PFSK-1 (cell line): ENCODE results near the gene CPSF3.

Source experiments
- FOXP2 ChIP-seq: optimal IDR thresholded peaks from 2 replicates; pipeline ENCODE3; 2011; ENCODE audit warnings: borderline replicate concordance, control low read depth, inconsistent platforms; ENCODE audit not compliant: insufficient read depth; ENCODE audit errors: extremely low read length, extremely low read depth
- POLR2AphosphoS5 ChIP-seq: IDR thresholded peaks from 2 replicates; pipeline ENCODE4 v1.6.1; 2012; ENCODE audit warnings: low read depth, mild to moderate bottlenecking, control low read depth, low read length, moderate library complexity
- REST ChIP-seq, 2 experiments: IDR thresholded peaks; 2 replicates each; pipeline versions ENCODE4 v1.6.1 to v1.8.0; 2011 to 2012; ENCODE audit warnings: low read depth in 2 of 2, low read length in 2 of 2, control low read depth in 1 of 2, inconsistent platforms in 1 of 2, mild to moderate bottlenecking in 1 of 2, moderate library complexity in 1 of 2; ENCODE audit not compliant: insufficient read depth in 1 of 2
- SIN3A ChIP-seq: IDR thresholded peaks from 2 replicates; pipeline ENCODE4 v1.6.1; 2012; ENCODE audit warnings: mild to moderate bottlenecking, low read length, moderate library complexity, borderline replicate concordance; ENCODE audit not compliant: insufficient read depth
- TAF1 ChIP-seq: IDR thresholded peaks from 2 replicates; pipeline ENCODE4 v1.6.1; 2012; ENCODE audit warnings: low read length, control low read depth, borderline replicate concordance; ENCODE audit not compliant: insufficient read depth

CPSF3 gene

DNA sequence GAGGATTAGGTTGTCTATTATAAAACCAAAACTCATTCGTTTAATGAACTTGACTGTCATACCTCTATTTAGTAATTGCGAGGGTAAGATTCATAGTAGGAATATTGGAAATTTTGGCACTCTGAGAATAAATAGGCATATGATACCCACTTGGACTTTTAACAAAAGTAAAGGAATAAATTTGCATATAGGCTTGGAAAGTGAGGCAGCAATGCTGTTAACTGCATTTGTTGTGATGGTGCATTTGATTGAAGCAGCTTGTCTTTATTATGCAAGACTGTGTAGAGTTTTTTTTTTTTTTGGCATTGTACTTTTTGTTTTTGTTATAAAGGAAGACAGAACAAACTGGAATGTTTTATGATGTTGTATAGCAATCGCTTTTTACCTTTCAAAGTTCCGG, 19.0 kb upstream of the CPSF3 start:
- TF ChIP-seq SIN3A, result no peak
- TF ChIP-seq TAF1, result no peak
- no peak for TF ChIP-seq REST (IDR thresholded peaks at IDR 0.05; ENCODE audit: insufficient read depth in 1 of 2, low read depth in 2 of 2, low read length in 2 of 2)
- no peak for TF ChIP-seq POLR2AphosphoS5
- TF ChIP-seq FOXP2, result no peak

GRCh38 chr2:9405636-9406035, 17.8 kb upstream of the CPSF3 start:
- TF ChIP-seq POLR2AphosphoS5 (no peak), SIN3A (no peak), TAF1 (no peak), REST (IDR thresholded peaks at IDR 0.05; ENCODE audit: insufficient read depth in 1 of 2, low read depth in 2 of 2, low read length in 2 of 2) (no peak), FOXP2 (no peak)

DNA sequence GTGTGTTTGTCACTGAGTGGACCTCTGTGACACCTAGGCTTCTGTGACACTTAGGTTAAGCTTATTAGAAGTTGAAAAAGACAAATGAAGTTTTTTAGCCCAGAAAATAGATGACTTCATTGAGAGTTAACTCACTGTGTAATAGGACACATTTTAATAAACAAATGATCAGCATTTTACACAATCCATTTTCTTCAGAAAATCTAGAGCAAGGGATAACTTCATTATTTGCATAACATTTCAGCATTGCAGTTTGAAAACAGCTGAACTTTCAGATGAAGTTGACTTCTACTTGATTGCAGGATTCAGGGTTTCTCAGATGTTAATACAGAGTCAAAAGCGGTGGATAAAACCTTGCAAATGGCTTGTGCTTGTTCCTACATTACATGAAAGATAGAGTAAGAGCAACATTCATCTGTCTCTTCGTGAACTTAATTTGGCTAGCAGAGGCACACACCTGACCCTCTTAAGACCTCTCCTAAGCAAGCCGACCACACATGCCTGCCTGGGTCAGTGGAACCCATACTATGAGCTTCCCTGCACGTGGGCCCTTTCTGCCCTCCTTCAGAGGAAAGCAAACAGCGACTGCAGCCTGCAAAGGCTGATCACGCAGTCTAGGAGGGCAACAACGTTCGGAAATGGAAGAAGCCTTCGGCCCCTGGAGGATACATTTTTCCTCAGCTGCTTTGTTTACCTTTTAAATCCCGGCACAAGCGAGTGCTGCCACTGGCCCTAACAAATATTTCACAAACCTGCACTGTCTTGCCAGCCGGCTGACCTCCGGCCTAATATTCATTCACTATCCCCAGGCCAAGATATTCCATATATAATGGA, 16.7 kb upstream of the CPSF3 start:
- TF ChIP-seq POLR2AphosphoS5, result no peak
- TF ChIP-seq REST (IDR thresholded peaks at IDR 0.05; ENCODE audit: insufficient read depth in 1 of 2, low read depth in 2 of 2, low read length in 2 of 2), result no peak
- TF ChIP-seq SIN3A, result no peak
- TF ChIP-seq FOXP2, result no peak
- TF ChIP-seq TAF1, result no peak

DNA sequence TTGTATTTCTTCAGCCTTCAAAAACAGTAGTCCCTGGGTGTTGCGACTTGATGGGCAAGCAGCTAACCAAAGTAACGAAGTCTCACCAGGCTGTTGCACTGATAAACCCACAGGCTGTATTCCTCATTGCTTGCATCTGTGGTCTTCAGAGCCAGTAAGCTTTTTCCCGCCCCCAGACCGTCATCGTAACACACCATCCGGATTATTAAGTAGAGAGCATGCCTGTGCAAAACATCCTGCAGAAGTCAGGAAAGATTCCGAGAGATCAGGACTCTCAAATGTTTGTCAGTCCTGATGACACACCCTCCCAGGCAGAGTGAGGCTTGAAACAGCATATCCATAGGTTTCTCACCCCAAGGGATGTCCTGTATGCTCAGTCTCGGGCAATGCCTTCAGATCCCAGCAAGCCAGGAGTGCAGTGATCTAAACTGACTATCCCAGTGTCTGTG, 16.1 kb upstream of the CPSF3 start:
- TF ChIP-seq REST (IDR thresholded peaks at IDR 0.05; ENCODE audit: insufficient read depth in 1 of 2, low read depth in 2 of 2, low read length in 2 of 2), result no peak
- TF ChIP-seq SIN3A, result no peak
- TF ChIP-seq FOXP2, result no peak
- TF ChIP-seq TAF1, result no peak
- no peak for TF ChIP-seq POLR2AphosphoS5
